GM21786 (cell line): ENCODE measurements around the gene WNK2.
"Not testable (repeated sequence)": the region's sequence is repeated elsewhere in the genome, so short reads cannot be mapped to it uniquely, and the experiment has no call there.

Experiments used
- ATAC-seq: cut with Tn5 transposase; IDR thresholded peaks from one replicate; pipeline ENCODE4 v1.9.1; 2021; ENCODE audit not compliant: unreplicated experiment

Gene WNK2

GRCh38 chr9:93233033-93233432 lies 49.1 kb downstream of the WNK2 start:
- ATAC-seq = no peak

GRCh38 chr9:93234600-93234999 lies 50.7 kb downstream of the WNK2 start:
- ATAC-seq = no peak

GRCh38 chr9:93235300-93235960 lies 51.5 kb downstream of the WNK2 start:
- no peak for ATAC-seq

- ATAC-seq = no peak
Observed at GRCh38 chr9:93236541-93237206, 52.7 kb downstream of the WNK2 start.

GRCh38 chr9:93237540-93237939 lies 53.6 kb downstream of the WNK2 start:
- no peak for ATAC-seq

- no peak for ATAC-seq
Observed at GRCh38 chr9:93238953-93239925, 55.3 kb downstream of the WNK2 start.

GRCh38 chr9:93240891-93241334 lies 57.0 kb downstream of the WNK2 start:
- no peak for ATAC-seq

- no peak for ATAC-seq
Observed at GRCh38 chr9:93243112-93243511, 59.2 kb downstream of the WNK2 start.

GRCh38 chr9:93244101-93244500 lies 60.2 kb downstream of the WNK2 start:
- no peak for ATAC-seq

GRCh38 chr9:93244510-93245436 lies 60.8 kb downstream of the WNK2 start:
- ATAC-seq = no peak

- ATAC-seq = no peak
Observed at GRCh38 chr9:93245437-93245970, 61.6 kb downstream of the WNK2 start.

- ATAC-seq = no peak
Observed at GRCh38 chr9:93246111-93246510, 62.2 kb downstream of the WNK2 start.

- ATAC-seq = no peak
Observed at GRCh38 chr9:93246526-93246925, 62.6 kb downstream of the WNK2 start.

- no peak for ATAC-seq
Observed at GRCh38 chr9:93247099-93247865, 63.3 kb downstream of the WNK2 start.

- no peak for ATAC-seq
Observed at GRCh38 chr9:93247892-93248291, 64.0 kb downstream of the WNK2 start.

- ATAC-seq = no peak
Observed at GRCh38 chr9:93248386-93249040, 64.6 kb downstream of the WNK2 start.

- no peak for ATAC-seq
Observed at GRCh38 chr9:93250185-93250584, 66.2 kb downstream of the WNK2 start.

GRCh38 chr9:93251309-93251708 lies 67.4 kb downstream of the WNK2 start:
- not testable (repeated sequence) for ATAC-seq
